Activated T-cell treated with anti-CD3 and anti-CD28 coated beads for 4 hours (primary cell): ENCODE measurements around the gene SMIM41.
"Not testable (repeated sequence)": the region's sequence is repeated elsewhere in the genome, so short reads cannot be mapped to it uniquely, and the experiment has no call there.

ENCODE experiments used
- DNase-seq: peaks from one replicate; pipeline ENCODE4 v3.0.0-alpha.2; 2020

The SMIM41 gene

DNA sequence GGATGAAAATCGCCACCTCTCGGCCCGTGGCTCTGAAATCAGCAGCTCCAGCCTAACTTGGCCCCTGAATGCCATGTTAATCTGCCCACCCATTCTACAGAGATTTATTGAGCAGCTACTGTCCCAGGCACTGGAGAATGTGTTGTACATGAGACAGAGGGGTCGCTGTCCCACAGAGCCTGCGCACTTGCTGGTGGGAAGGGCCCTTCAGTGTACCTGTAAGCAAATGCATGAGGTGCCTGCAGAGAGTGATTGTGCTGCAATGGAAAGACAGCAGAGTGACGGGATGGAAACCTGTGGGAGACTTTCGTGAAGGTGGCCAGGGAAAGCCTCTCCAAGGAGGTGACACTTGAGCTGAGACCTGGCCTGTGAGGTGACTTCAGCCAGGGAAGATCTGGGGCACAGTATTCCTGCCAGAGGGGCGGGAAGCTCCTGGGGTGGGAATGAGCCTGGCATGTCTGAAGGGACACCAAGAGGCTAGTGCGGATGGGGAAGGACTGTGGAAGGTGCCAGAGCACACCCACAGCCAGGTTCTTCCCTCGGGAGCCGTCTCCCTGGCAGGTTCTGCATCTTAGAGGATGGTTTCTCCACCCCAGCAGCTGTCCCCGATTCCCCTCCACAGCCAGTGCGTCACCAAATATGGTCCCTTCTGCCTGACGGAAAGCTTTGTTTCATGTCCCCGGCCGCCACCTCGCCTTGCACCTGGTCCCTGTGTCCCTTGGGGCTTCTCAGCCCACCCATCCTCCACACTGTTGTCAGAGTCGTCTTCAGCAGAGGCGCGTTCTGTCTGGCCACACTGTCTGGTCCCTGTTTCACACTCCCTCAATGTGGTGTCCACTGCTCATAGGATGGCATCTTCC, 8.7 kb downstream of the SMIM41 start:
- no peak for DNase-seq

DNA sequence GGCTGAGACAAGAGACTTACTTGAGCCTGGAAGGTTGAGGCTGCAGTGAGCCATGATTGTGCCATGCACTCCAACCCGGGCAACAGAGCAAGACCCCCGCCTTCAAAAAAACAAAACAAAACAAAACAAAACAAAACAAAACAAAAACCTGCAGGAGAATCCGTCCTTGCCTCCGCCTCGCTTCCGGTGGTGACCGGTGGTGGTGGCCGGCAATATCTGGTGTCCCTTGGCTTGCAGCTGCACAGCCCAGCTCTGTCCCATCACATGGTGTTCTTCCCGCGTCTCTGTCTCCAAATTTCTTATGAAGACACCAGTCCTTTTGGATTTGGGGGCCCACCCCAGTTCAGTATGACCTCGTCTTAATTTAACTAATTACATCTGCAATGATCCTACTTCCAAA, 10.0 kb downstream of the SMIM41 start:
- no peak for DNase-seq

DNA sequence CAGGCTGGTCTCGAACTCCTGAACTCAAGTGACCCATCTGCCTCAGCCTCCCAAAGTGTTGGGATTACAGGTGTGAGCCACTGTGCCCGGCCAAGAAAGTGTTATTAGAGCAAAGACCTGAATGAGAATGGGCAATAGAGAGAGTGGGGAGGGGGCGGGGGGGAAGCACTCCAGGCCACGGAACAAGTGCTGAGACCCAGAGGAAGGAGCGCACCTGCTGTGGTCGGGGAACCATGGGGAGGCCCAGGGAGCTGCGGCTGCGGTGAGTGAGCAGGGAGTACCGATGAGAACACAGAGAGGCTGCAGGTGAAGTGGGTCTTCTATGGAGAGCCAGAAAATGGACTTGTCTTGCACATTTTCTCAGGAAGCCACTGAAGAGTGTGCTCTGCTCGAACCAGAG, 10.8 kb downstream of the SMIM41 start:
- no peak for DNase-seq

DNA sequence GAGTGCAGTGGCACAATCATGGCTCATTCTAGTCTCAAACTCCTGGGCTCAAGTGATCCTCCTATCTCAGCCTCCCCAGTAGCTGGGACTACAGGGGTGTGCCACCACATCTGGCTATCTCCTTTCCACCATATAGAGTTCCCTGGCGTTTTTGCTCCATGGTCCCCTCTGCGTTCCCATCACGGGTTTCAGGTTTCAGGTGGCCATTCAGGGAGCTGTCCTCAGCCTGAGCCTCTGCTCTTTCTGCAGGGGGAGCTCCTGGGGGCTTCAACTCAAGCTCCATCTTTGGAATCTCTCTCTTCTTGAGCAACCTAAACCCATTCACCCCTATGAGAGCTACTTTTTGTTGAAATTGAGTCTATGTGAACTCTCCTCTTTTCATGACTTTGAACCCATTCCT, 11.6 kb downstream of the SMIM41 start:
- DNase-seq, result no peak

DNA sequence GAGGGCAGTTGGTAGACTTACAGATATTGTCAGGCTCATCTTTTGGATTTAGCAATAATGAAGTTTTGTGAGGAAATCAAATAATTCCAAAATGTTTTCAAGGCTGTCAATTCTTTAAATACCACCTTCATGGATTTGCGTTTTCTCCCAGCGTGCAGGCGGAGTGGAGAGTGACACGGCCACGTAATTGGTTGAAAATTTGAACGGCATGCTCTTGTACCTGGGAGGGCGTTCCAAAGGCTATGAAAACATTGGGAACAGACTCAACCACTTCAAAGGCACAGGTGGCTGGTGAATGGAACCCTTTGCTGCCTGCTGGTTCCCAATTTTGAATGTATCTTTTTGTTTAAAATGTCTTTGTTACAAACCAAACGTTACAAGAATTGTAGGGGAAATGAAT, 12.4 kb downstream of the SMIM41 start:
- DNase-seq, result no peak

DNA sequence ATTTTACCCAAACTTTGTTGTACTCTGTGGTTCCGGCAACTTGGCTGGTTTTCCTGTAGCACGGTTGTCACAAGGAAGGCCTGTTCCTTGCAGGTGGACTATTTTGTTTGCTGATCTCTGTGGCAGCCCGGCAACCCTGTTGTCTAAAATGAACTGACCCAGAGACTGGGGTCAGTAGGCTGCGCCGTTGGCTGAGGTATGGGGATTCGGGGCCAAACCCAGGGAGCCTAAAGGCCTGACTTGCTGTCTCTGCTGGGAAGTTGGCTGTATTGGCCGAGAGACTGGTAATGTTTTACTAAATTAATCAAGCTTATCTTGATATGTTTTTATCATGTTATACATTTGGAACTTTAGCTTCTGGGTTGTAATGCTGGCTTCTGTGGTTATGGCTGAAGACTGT, 13.8 kb downstream of the SMIM41 start:
- no peak for DNase-seq

DNA sequence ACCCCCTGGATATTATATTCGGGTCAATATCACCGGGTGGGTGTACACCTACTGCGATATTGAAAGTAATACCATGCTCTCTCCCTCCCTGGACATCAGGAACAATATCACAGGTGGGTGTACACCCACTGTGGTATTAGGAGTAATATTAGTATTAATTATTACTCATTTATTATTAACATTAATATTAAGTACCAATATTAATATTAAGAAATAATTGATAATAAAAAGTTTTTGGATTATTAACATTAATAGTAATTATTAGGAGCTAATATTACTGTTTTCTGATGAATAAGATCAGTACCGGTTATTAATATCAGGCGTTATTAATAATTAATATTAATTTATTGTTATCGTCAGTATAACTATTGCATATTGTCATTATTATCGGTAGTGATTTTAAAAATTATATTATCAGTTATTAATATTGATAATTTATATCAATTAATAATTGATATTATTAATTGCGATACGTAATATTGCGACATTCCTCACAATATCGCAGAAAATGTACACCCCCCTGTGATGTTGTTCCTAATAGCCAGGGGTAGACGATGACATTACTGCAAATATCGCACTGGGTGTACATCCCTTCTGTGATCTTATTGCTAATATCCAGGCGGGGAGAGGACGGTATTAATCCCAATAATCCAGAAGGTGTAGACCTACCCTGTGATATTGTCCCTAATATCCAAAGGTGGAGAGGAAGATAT, 17.0 kb downstream of the SMIM41 start:
- DNase-seq, result no peak

DNA sequence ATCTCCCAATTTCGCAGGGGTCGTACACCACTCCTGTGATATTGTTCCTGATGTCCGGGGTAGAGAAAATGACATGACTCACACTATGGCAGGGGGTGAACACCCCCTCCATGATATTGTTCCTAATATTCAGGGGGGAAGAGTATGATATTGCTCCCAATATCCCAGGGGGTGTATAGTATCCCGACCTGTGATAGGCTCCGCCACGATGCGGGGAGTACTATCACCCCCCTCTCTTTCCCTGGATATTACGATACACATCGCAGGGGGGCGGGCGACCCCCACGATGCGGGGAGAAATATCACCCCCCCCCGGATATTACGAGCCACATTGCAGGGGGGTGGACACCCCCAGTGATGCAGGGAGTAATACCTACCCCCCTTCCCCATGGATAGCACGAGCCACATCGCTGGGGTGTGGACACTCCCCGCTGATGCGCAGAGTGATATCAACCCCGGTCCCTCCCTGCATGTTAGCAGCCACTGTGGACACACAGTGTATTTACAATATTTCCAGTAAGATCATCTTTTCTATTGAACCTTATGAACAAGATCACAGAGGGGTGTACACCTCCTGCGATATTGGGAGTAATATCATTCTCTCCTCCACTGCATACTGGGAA, 17.7 kb downstream of the SMIM41 start:
- DNase-seq, result no peak

DNA sequence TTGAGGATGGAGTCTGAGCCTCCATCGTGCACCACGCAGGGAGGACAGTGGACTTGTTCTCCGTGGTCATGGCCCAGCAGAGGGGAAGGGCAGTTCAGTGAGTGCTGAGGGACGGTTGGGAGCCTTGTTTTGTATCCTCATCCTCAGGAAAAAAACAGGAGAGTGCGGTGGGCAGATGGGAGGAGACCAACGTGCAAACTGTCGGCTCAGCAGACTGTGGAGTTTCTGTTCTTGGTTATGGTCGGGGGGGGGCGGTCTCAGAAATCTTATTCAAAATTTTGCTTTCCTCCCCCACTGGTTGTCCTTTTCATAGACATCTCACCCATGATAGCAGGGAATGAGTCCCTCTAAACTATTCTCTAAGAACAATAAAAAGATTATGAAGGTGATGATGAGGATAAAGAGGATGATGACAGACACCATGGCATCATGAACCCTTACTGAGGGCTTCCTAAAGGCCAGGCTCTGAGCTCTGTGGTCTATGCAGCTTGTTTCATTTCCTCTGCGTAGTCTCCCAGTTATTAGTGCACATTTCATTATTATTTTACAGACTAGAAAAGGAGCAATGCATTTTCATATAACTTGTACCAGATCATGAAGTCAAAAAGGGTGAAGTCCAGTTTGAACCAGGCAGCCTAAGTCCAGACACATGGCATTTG, 25.1 kb downstream of the SMIM41 start:
- DNase-seq, result not testable (repeated sequence)

DNA sequence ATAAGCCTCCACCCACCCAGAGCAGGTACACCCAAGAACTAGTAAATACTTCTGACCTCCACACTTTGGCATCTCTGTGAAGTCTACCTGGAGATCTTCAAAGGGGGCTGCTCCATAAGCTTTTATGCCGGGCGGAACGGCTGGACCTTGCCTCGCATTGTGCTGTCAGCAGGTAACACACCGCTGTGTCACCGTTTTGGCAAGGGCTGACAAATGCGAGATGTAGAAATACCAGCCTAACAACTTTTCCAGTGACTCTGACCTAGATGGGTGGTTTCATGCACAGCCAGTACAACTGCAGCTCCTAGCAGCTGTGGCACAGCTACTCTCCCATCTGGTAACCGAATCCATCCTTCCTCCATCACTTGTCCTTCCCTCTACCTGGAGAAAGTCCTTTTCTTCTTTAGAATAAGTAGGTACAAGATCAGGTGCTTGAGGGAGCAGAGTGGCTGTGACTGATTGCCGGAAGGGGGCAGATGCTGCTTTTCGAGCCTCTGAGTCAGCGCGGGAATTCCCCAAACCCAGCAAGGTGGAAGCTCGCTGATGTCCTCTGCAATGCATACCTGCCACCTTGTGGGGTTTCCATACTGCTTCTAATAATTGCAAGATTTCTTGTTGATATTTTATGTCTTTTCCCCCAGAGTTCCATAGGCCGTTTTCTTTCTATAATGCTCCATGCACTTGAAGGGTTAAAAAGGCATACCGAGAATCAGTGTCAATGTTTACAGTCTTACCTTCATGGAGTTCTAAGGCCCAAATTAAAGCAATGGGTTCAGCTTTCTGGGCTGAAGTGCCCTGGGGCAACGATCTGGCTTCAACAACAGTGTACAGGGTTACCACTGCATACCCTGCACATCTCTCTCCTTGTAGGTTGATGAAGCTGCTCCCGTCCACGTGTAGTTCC, 37.0 kb downstream of the SMIM41 start:
- DNase-seq, result peak; percentile 56

DNA sequence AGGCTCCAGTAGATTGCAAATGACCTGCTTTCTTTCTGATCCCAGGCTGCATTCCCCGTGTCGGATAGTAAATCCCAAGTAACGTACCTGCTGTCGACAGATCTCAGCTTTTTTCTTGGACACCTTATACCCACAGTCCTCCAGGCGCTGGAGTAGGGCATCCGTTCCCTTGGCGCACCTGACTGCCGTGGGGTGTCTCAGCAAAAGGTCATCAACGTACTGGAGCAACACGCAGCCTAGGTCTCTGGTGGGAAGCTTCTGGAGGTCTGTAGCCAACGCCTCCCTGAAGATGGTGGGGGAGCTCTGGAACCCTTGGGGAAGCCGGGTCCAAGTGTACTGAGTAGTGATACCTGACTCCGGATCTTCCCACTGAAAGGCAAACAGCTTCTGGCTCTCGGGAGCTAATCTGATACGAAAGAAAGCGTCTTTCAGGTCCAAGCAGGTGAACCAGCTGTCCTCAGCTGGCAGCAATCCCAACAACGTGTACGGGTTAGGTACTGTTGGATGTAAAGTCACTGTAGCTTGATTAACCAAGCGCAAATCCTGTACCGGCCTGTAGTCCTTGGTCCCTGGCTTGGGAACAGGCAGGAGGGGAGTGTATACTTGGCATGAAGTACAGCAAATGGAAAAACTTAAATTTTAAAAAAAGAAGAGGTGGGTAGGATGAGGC, 38.4 kb downstream of the SMIM41 start:
- DNase-seq, result not testable (repeated sequence)

DNA sequence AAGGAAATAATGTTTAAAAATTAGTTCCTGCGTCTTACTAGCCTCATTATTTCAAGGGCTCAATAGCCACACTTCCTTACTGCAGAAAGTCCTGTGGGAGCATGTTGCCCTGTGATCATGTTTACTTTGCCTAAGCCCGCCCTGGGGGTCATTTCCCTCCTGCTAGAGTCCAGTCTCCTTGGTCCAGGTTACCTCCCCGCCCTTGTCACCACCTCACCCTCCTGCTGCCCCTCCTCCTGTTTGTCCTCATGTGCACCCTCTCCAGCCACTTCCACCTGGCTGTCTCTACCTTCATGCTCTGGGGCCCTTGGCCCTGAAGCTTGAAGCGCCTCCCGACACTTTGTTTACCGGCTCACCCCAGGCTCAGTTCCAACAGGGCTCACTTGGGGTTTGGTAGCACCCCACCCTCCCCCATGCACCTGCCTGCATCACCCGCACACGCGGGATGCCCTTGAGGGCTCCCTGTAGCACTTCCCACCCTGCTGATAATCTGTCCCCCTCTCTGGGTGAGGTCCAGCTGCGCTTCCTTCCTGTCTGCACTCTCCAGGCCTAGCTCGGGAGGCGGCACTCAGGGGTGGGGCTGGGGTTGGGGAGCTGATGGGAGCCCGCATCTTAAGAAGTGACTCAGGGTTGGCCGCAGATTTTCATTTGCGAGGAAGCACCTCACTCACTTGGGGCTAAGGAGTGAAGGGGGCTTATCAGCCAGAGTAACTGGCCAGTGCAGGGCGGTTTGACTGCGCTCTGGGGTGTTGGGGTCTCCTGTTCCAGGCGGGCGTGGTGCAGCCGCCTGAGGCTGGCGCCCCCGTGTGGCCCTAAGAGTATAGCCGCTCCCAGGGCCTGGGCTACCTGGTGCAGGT, 40.1 kb downstream of the SMIM41 start:
- peak; percentile 4 for DNase-seq

DNA sequence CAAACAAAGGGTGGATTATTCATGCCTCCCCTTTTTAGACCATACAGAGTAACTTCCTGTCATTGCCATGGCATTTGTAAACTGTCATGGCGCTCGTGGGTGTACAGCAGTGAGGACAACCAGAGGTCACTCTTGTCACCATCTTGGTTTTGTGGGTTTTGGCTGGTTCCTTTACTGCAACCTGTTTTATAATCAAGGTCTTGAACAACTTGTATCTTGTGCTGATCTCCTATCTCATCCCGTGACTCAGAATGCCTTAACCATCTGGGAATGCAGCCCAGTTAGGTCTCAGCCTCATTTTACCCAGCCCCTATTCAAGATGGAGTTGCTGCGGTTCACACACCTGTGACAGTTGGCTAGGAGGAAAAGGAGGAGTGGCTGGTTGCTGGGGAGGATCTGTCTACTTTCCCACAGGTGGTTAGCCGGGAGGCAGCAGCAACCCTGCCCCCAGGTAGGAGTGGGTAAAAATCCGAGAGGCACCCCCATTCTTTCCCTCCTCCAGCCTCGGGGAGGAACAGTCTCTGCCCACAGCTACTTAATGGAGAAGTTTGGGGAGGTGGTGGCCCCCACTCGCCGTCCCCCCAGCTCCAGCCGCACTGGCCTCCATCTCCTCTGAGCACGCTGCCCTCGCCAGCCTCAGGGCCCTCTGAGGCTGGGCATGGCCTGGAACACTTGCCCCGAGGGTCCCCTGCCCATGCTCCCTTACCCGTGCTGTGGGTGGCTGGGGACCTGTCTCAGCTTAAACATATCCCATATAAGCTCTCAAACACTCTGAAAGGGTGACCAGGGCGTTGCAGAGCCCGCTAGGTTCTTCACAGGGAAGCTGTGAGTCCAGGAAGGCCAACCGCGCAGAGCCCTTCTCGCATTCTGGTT, 41.7 kb downstream of the SMIM41 start:
- no peak for DNase-seq

DNA sequence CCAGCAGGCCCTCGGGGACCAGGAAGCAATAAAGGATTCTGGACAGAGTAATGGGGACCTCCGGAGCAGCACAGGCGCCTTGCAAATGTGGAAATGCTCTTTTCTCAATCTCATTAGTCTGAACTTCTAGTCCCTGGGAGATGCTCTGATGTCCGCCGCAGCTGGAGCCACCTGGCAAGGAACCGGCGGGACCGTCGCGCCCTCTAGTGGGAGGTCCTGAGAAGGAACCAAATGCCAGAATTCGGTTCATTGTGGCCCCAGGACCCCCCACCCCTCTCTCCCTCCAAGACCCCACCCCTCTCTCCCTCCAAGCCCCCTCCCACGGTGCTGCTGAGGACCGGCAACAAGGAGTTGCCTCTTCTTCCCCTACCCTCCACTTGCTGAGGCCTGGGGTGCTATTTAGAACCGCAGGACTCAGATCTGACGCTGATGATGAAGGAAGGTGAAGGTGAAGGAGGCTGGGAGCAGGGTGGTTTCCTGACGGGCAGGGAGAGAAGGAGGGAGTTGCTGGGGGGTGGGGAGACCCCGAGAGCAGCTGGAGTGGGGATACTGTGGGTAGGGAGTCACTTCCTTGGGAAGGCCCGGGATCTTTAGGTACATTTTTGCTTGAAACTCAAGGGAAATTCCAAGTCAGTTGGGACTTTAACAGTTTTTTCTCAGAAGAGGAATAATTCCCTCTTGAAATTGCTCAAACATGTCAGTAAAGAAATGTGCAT, 42.5 kb downstream of the SMIM41 start:
- peak; percentile 55 for DNase-seq

DNA sequence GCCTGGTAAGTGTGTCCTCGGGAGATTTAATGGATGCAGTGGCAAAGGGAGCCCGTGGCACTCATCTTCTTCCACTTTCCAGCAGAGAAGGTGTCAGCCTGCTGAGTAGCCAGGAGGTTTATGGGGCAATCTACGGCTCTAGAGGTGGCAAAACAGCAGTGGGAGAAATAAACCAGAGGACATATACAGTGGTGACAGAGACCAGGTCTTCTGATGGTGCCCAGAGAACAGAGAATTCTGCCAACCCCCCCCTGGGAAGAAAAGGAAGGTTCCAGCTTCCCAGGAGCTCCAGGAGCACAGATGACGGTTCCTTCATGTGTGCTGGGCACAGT, 43.0 kb downstream of the SMIM41 start:
- DNase-seq, result no peak

DNA sequence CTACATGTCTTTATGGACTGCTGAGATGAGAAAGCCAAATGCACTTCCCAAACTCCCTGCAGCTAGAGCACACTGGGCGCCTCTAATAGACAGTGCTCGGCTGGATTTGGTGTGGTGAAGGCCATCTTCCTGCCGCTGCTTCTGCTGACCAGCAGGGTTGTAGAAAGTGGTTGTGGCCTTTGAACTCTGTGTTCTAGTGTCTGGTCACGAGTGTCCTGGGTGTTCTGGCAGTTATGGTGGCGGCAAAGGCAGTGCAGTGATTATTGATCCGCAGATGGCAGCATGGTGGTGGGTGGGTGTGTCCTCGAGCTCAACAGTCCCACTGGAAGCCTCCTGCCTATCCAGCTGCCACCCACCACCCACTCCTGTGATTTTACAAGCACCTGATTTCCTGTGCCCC, 43.4 kb downstream of the SMIM41 start:
- DNase-seq, result no peak

DNA sequence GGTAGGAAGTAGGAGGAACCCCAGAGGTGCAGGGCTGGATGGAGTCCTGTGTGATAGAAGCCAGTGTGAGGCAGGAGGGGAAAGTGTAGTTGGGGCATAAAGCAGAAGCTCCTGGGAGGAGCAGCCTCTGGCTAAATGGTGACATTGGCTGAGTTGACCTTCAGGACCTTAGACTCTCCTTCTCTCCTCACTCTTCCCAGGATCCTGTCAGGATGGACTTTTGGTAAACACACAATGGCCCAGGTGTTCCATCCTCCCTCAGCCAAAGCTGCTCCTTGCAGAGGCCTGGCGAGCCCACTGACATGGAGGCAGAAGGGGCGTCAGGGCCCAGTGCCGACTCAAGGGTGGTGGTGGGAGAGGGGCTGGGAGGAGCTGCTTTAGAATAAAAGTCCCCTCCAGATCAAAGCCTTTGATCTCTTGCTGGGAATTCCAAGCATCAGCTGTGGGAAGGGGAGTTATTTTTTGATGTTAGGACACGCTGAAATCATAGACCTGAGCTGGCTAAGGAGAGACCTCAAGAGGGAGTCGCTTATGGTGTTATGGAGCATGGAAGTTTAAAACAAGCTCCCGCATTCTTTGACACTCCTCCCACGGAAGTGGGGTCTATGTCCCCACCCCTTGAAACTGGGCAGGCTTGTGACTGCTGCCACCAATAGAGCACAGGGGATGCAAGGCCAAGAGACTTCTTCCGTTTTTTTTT, 44.1 kb downstream of the SMIM41 start:
- no peak for DNase-seq

DNA sequence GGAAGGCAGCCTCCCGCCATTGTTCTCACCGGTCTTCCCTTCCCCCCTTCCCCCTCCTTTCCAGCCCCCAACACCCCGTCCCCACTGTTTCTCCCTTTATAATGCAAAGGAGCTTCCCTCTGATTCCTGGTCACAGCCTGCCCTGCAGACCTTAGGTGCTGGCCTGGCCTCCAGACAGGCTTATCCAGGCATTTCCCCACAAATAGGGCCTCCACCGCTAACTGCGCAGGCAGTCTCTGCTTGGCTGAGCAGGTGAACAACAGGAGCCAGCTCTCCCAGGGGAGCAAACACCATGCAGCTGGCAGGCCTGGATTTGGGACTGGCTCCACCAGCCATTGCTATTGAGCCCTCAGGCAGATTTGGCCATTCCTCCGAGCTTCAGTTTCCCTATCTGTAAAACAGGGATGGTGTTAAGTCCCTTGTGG, 46.0 kb downstream of the SMIM41 start:
- DNase-seq, result no peak
